Measurements from ENCODE around the gene NFASC. TPM values are rescaled to one million over a fixed set of nuclear protein-coding genes. Genes with fewer than 3 reads are reported as not detected.

Gene NFASC
- total and polyA plus RNA-seq, 12 donors: 4.8 to 76.7 (median 44.8) TPM

DNA sequence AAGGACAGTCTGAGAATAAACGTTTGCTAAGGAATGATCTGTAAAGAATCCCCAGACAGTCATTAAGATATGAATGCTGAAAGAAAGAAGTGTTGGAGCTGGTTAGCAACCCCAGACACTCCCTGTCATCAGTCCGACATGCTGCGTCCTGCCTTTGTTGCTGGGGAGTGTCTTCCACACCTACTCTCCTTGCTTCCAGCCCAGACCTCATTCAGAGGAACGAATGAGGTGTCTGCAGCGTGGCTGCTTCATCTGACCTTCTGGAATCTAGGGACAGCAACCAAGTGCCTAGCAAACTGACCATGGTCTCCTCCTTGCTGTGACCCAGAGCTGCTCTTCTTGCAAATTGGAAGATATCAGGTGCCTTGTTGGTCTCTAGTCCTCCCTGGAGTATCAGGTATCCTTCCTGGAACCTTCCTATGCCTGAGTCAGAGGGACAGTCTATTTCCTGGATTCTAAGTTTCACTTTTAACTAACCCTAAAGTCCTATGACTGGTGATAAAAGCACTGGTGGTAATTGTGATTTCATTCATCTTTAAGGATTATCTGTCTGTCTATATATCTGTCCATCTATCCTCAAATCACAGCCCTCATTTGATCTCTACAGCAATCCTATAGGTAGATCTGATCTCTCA, 45.3 kb downstream of the NFASC start:
- Histone ChIP-seq H3K4me3 (no peak overlapping the region), H3K36me3 (replicated peaks in 1 of 2) (no peaks in the 10 kb centered on the region), H3K27ac (no peak overlapping the region), H3K4me1 (replicated peaks in 1 of 2) (no peaks in the 10 kb centered on the region), H3K27me3 (no peaks in the 10 kb centered on the region), H3K9me3 (replicated peaks in 1 of 3) (no peaks in the 10 kb centered on the region)
- 34 to 71% (median 48%) methylated on average over 4 to 5 of the region's 5 CpGs for WGBS, 4 donors
- no peak for DNase-seq
- intact Hi-C loops (cut with DNase I): no loop called here
- TF ChIP-seq, protein P1, sequence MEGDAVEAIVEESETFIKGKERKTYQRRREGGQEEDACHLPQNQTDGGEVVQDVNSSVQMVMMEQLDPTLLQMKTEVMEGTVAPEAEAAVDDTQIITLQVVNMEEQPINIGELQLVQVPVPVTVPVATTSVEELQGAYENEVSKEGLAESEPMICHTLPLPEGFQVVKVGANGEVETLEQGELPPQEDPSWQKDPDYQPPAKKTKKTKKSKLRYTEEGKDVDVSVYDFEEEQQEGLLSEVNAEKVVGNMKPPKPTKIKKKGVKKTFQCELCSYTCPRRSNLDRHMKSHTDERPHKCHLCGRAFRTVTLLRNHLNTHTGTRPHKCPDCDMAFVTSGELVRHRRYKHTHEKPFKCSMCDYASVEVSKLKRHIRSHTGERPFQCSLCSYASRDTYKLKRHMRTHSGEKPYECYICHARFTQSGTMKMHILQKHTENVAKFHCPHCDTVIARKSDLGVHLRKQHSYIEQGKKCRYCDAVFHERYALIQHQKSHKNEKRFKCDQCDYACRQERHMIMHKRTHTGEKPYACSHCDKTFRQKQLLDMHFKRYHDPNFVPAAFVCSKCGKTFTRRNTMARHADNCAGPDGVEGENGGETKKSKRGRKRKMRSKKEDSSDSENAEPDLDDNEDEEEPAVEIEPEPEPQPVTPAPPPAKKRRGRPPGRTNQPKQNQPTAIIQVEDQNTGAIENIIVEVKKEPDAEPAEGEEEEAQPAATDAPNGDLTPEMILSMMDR (IDR thresholded peaks at IDR 0.05): no peak
- TF ChIP-seq POLR2A (IDR thresholded peaks at IDR 0.05): no peak

- intact Hi-C loops (cut with DNase I): no loop called here
- Histone ChIP-seq H3K4me1 (replicated peaks in 1 of 2) (no peaks in the 10 kb centered on the region), H3K36me3 (replicated peaks in 1 of 2) (no peaks in the 10 kb centered on the region), H3K9me3 (replicated peaks in 1 of 3) (no peaks in the 10 kb centered on the region), H3K27me3 (no peaks in the 10 kb centered on the region), H3K27ac (no peak overlapping the region), H3K4me3 (no peak overlapping the region)
- TF ChIP-seq, protein P1 (IDR thresholded peaks at IDR 0.05): no peak
- DNase-seq: no peak
- 88 to 98% (median 92%) methylated on average over 2 of the region's 2 CpGs for WGBS, 4 donors
These were observed 47.1 kb downstream of the NFASC start for GRCh38 chr1:204917802-204918201.

DNA sequence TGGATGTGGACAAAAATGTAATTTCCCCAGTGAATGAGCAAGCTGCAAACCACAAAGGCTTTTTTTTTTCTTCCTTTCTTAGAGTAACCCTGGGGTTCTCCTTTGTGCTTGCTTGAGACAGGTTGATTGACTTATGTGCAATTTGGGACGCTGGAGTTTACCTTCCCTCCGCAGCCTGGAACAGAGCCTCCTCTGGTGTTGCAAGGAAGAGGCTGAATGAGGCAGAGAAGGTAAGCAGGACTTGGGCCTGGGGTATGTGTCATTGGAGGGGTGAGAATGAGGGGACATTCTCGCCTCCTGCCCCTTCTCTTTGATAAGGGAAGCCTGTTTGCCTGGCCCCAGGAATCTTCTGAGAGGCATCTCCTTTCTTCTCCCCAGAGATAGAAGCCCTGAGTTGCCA, 49.8 kb downstream of the NFASC start:
- H3K27ac ChIP-seq: no peak overlapping the region
- H3K4me1 ChIP-seq (replicated peaks in 1 of 2): peaks cover 0 to 6% of the 10 kb centered on the region in 2 donors
- no peaks in the 10 kb centered on the region for H3K9me3 ChIP-seq (replicated peaks in 1 of 3)
- no peak for DNase-seq
- H3K36me3 ChIP-seq (replicated peaks in 1 of 2): no peaks in the 10 kb centered on the region
- 77 to 84% (median 80%) methylated on average over 3 of the region's 3 CpGs for WGBS, 4 donors
- no peak overlapping the region for H3K4me3 ChIP-seq
- H3K27me3 ChIP-seq: no peaks in the 10 kb centered on the region
- intact Hi-C loops (cut with DNase I): no loop called here
- TF ChIP-seq, protein P1 (IDR thresholded peaks at IDR 0.05): no peak
- TF ChIP-seq POLR2A (IDR thresholded peaks at IDR 0.05): no peak

GRCh38 chr1:204920967-204921366, 50.3 kb downstream of the NFASC start:
- Histone ChIP-seq H3K27ac (no peak overlapping the region), H3K36me3 (replicated peaks in 1 of 2) (no peaks in the 10 kb centered on the region), H3K4me3 (no peak overlapping the region), H3K4me1 (replicated peaks in 1 of 2) (peaks cover 0 to 6% of the 10 kb centered on the region in 2 donors), H3K9me3 (replicated peaks in 1 of 3) (no peaks in the 10 kb centered on the region), H3K27me3 (no peaks in the 10 kb centered on the region)
- WGBS, 4 donors: 79 to 90% (median 81%) methylated on average over 4 to 7 of the region's 7 CpGs
- TF ChIP-seq, protein P1 (IDR thresholded peaks at IDR 0.05): no peak
- no peak for TF ChIP-seq POLR2A (IDR thresholded peaks at IDR 0.05)
- no peak for DNase-seq
- intact Hi-C loops (cut with DNase I): no loop called here

Measured in adrenal gland (tissue), 12 donors.